OCI-LY7 (cell line): Measurements from ENCODE around the gene KLF13. TPM values are rescaled to one million over a fixed set of nuclear protein-coding genes. Genes with fewer than 3 reads are reported as not detected.

Experiments used
- BruUV-seq: library from RNA; stranded (reverse); fragments of 400-500 nt; replicated peaks from 2 replicates; lab custom pipeline; 2021; lab: Mats Ljungman, UMichigan
- CTCF ChIA-PET: fragments of 300-600 bp; sonication (Branson Sonifier 250); formaldehyde crosslinking; loops from one replicate; lab custom pipeline; 2022; ENCODE audit warnings: antibody characterized with exemption; ENCODE audit not compliant: unreplicated experiment; lab: Charles Lee
- POLR2A ChIA-PET: fragments of 300-600 bp; sonication (Branson Sonifier 250); formaldehyde crosslinking; loops from one replicate; lab custom pipeline; 2022; ENCODE audit warnings: antibody characterized with exemption; lab: Charles Lee
- DNase-seq: peaks from one replicate; pipeline ENCODE4 v3.0.0-alpha.2; 2015; ENCODE audit warnings: low spot score
- H2AFZ ChIP-seq: fragments of 200-600 bp; sonication (generic), shearing (Covaris generic); 2 replicates; pipeline ENCODE4 v1.6.1; 2014; ENCODE audit warnings: mild to moderate bottlenecking, antibody characterized with exemption, low read length, moderate library complexity
- H3K27ac ChIP-seq: fragments of 200-600 bp; sonication (generic); 2 replicates; pipeline ENCODE4 v1.5.1; 2014; ENCODE audit warnings: mixed run types, low read depth, mild to moderate bottlenecking, moderate library complexity, low read length, inconsistent platforms; ENCODE audit not compliant: poor library complexity, severe bottlenecking
- H3K36me3 ChIP-seq: fragments of 200-600 bp; sonication (generic); 2 replicates; pipeline ENCODE4 v1.6.1; 2014; ENCODE audit warnings: mild to moderate bottlenecking, antibody characterized with exemption, low read length, moderate library complexity, mixed read lengths; ENCODE audit not compliant: insufficient read depth
- H3K4me1 ChIP-seq: fragments of 200-600 bp; sonication (generic); 2 replicates; pipeline ENCODE4 v1.5.1; 2014; ENCODE audit warnings: mild to moderate bottlenecking, low read length; ENCODE audit not compliant: insufficient read depth, poor library complexity, severe bottlenecking
- H3K4me2 ChIP-seq: fragments of 200-600 bp; sonication (generic); 2 replicates; pipeline ENCODE4 v1.6.1; 2014; ENCODE audit warnings: mild to moderate bottlenecking, low read length
- H3K4me3 ChIP-seq: fragments of 200-600 bp; sonication (generic); 2 replicates; pipeline ENCODE4 v1.5.1; 2014; ENCODE audit warnings: mild to moderate bottlenecking, low read depth, low read length; ENCODE audit not compliant: poor library complexity, severe bottlenecking
- H3K79me2 ChIP-seq: fragments of 200-600 bp; sonication (generic); 2 replicates; pipeline ENCODE4 v1.6.1; 2016; ENCODE audit warnings: low read depth, mild to moderate bottlenecking, low read length, moderate library complexity, mixed read lengths; ENCODE audit not compliant: insufficient read depth
- H3K9me2 ChIP-seq: fragments of 200-600 bp; sonication (generic); 2 replicates; pipeline ENCODE4 v1.6.1; 2016; ENCODE audit warnings: mild to moderate bottlenecking, low read length, mixed read lengths; ENCODE audit not compliant: insufficient read depth
- H3K9me3 ChIP-seq: fragments of 200-600 bp; sonication (generic); 2 replicates; pipeline ENCODE4 v1.6.1; 2014; ENCODE audit warnings: mild to moderate bottlenecking, mixed run types, low read length, mixed read lengths
- H4K20me1 ChIP-seq: fragments of 200-600 bp; sonication (generic); 2 replicates; pipeline ENCODE4 v1.6.1; 2014; ENCODE audit warnings: mild to moderate bottlenecking, antibody characterized with exemption, low read length, moderate library complexity, mixed read lengths; ENCODE audit not compliant: insufficient read depth
- EZH2phosphoT487 ChIP-seq: fragments of 200-600 bp; sonication (generic); IDR thresholded peaks from 2 replicates; pipeline ENCODE4 v1.6.1; 2018; ENCODE audit warnings: low read depth, borderline replicate concordance, mild to moderate bottlenecking, mixed run types, antibody characterized with exemption, low read length, moderate library complexity, mixed read lengths
- intact Hi-C: fragments of 100-400 bp; cut with micrococcal nuclease; formaldehyde crosslinking; loops from one replicate; pipeline ENCODE4 v1.10.0; 2022; ENCODE audit not compliant: unreplicated experiment
- total RNA-seq, 2 experiments: library from RNA; depleted of rRNA in 1 of 2; stranded (reverse); fragments of >200 nt in 1 of 2; shearing (Covaris generic) in 1 of 2; gene quantifications; 2 replicates each; pipeline ENCODE4 v1.2.3, GENCODE V29; 2014 to 2022
- TF ChIP-seq, protein P1 (sequence below): fragments of 200-600 bp; sonication (generic); conservative IDR thresholded peaks from 2 replicates; pipeline ENCODE4 v1.5.1; 2014; ENCODE audit warnings: mild to moderate bottlenecking, antibody characterized with exemption, low read length, moderate library complexity, mixed read lengths

KLF13 gene
- total RNA-seq, 2 experiments from 2014 or later: 63.2 to 64.6 TPM

DNA sequence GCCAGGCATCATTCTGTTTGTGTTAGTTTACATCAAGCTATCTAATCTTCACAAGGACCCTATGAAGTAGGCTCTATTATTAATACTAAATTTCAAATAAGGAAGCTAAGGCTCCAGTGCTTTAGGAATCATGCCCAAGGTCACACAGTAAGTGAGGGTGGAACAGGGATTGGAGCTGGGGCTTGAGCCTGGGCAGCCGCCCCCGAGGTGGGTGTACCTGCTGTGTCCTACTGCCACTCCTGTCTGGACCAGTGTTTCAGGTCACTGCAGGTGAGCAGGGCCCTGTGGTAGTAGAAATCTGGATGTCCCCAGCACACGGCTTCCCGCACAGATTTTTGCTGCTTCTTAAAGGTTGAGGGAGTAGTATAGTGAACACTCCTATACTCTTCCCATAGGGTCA lies 6.5 kb downstream of the KLF13 start:
- intact Hi-C loops: no loop called here
- DNase-seq: no peak
- ChIA-PET POLR2A (interaction anchor here (1.2 to 1.5 kb wide), 4 partner anchors 22 to 127 kb away, joined by 3 to 7 read pairs (median 4); no protein-coding TSS in a partner anchor), CTCF (interaction anchor here (0.5 to 1.5 kb wide), 2 partner anchors 62 to 102 kb away, joined by 4 to 5 read pairs; no protein-coding TSS in a partner anchor)
- Histone ChIP-seq H3K9me3 (no peaks in the 10 kb centered on the region), H3K4me2 (peak overlapping the region; percentile 89), H4K20me1 (peaks cover 43% of the 10 kb centered on the region; the same call in 1 of the 2 replicates), H2AFZ (no peak overlapping the region), H3K4me3 (no peak overlapping the region), H3K36me3 (peaks cover 36% of the 10 kb centered on the region), H3K27ac (peak overlapping the region; percentile 8), H3K9me2 (no peaks in the 10 kb centered on the region), H3K79me2 (peaks cover 99% of the 10 kb centered on the region), H3K4me1 (peaks cover 89% of the 10 kb centered on the region)
- BruUV-seq: no TSS peak
- TF ChIP-seq, protein P1, sequence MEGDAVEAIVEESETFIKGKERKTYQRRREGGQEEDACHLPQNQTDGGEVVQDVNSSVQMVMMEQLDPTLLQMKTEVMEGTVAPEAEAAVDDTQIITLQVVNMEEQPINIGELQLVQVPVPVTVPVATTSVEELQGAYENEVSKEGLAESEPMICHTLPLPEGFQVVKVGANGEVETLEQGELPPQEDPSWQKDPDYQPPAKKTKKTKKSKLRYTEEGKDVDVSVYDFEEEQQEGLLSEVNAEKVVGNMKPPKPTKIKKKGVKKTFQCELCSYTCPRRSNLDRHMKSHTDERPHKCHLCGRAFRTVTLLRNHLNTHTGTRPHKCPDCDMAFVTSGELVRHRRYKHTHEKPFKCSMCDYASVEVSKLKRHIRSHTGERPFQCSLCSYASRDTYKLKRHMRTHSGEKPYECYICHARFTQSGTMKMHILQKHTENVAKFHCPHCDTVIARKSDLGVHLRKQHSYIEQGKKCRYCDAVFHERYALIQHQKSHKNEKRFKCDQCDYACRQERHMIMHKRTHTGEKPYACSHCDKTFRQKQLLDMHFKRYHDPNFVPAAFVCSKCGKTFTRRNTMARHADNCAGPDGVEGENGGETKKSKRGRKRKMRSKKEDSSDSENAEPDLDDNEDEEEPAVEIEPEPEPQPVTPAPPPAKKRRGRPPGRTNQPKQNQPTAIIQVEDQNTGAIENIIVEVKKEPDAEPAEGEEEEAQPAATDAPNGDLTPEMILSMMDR: no peak
- TF ChIP-seq EZH2phosphoT487: no peak

DNA sequence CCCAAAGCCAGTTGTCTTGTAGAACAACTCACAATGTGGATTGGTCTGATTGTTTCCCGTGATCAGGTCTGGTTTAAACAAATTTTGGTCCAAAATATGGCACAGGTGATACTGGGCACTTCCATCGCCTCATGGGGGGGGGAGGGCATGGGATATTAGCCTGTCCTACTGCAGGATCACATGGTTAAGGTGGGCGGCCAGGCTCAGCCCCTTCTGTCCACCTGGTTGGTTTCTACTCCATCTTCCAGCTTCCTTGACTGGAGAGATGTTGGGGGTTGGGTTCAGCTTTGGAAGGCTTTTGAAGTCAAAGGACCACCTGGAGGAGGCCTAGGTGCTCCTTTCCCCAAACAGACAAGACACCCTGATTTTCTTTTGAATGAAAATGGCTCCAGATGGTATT lies 7.2 kb downstream of the KLF13 start:
- peaks cover 99% of the 10 kb centered on the region for H3K79me2 ChIP-seq
- peaks cover 46% of the 10 kb centered on the region; the same call in 1 of the 2 replicates for H4K20me1 ChIP-seq
- POLR2A ChIA-PET: no interaction called here
- intact Hi-C loops: no loop called here
- H3K9me2 ChIP-seq: no peaks in the 10 kb centered on the region
- BruUV-seq: no TSS peak
- peak overlapping the region; percentile 89 for H3K4me2 ChIP-seq
- H3K4me3 ChIP-seq: no peak overlapping the region
- H3K9me3 ChIP-seq: no peaks in the 10 kb centered on the region
- H3K36me3 ChIP-seq: peaks cover 35% of the 10 kb centered on the region
- no peak overlapping the region for H3K27ac ChIP-seq
- DNase-seq: no peak
- no peak for TF ChIP-seq EZH2phosphoT487
- TF ChIP-seq, protein P1: no peak
- no peak overlapping the region for H2AFZ ChIP-seq
- CTCF ChIA-PET: interaction anchor here (0.6 kb wide), 1 partner anchor 59 kb away, joined by 4 read pairs; no protein-coding TSS in a partner anchor
- H3K4me1 ChIP-seq: peaks cover 96% of the 10 kb centered on the region

DNA sequence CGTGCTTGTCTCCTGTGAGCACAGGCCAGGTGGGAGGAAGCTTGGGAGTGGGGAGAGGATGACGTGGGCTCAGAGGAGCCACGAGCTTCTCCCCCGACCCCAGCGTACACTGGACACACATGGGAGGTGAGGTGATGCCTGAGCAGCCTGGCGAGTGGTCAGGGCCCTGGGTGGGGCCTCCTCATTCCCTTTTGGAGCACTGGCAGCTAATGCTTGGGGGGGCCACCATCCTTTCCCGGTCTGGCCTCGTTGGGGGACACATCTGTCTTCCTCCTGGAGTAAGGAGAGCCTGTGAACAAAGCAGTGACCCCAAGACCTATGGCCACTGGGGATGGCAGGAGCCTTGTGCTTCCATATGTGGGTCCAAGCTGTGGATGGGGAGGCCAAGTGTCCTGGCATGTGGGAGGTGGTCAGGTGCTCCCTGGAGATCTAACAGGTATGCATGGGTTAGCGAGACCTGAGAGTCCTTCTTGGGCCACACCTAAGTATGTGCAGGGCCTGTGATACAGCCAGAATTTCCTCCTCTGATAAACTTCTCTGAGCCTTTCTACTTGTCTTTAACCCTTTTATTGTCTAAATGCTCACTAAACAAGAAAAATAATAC lies 9.5 kb downstream of the KLF13 start:
- ChIA-PET POLR2A (no interaction called here), CTCF (interaction anchor here (0.7 kb wide), 1 partner anchor 104 kb away, joined by 3 read pairs; no protein-coding TSS in a partner anchor)
- Histone ChIP-seq H3K79me2 (peaks cover 99% of the 10 kb centered on the region), H2AFZ (no peak overlapping the region), H3K4me3 (peak overlapping the region; percentile 41), H3K27ac (no peak overlapping the region), H3K9me3 (no peaks in the 10 kb centered on the region), H4K20me1 (peaks cover 46% of the 10 kb centered on the region; the same call in 1 of the 2 replicates), H3K4me1 (peaks cover 100% of the 10 kb centered on the region), H3K36me3 (peaks cover 40% of the 10 kb centered on the region; the same call in 1 of the 2 replicates), H3K9me2 (no peaks in the 10 kb centered on the region), H3K4me2 (peak overlapping the region; percentile 86)
- TF ChIP-seq, protein P1: no peak
- TF ChIP-seq EZH2phosphoT487: no peak
- no peak for DNase-seq
- BruUV-seq: no TSS peak
- intact Hi-C loops: no loop called here
